Endothelial cell (in vitro differentiated cells): Measurements from ENCODE around the gene RFX5. TPM values are rescaled to one million over a fixed set of nuclear protein-coding genes. Genes with fewer than 3 reads are reported as not detected.

Experiments used
- DNase-seq: peaks from one replicate; pipeline ENCODE4 v3.0.0; 2021; ENCODE audit warnings: low spot score
- H3K27ac Mint-ChIP-seq: one replicate; pipeline ENCODE4 v1.8.0; 2021; ENCODE audit warnings: mixed read lengths, inconsistent platforms; ENCODE audit not compliant: unreplicated experiment
- H3K27me3 Mint-ChIP-seq: one replicate; pipeline ENCODE4 v1.8.0; 2021; ENCODE audit warnings: mild to moderate bottlenecking, moderate library complexity, mixed read lengths, inconsistent platforms; ENCODE audit not compliant: unreplicated experiment
- H3K36me3 Mint-ChIP-seq: one replicate; pipeline ENCODE4 v1.8.0; 2021; ENCODE audit warnings: mild to moderate bottlenecking, low read depth, mixed read lengths, inconsistent platforms; ENCODE audit not compliant: unreplicated experiment
- H3K4me1 Mint-ChIP-seq: one replicate; pipeline ENCODE4 v1.8.0; 2021; ENCODE audit warnings: mild to moderate bottlenecking, mixed read lengths, inconsistent platforms; ENCODE audit not compliant: unreplicated experiment
- H3K4me3 Mint-ChIP-seq: one replicate; pipeline ENCODE4 v1.8.0; 2021; ENCODE audit warnings: mild to moderate bottlenecking, mixed read lengths, inconsistent platforms; ENCODE audit not compliant: unreplicated experiment
- H3K9me3 Mint-ChIP-seq: one replicate; pipeline ENCODE4 v1.8.0; 2021; ENCODE audit warnings: mixed read lengths, inconsistent platforms; ENCODE audit not compliant: unreplicated experiment
- CTCF ChIP-seq: fragments of 200-600 bp; sonication (generic); IDR thresholded peaks from one replicate; pipeline ENCODE4 v1.5.0; 2021; ENCODE audit warnings: antibody characterized with exemption; ENCODE audit not compliant: unreplicated experiment
- total RNA-seq: library from RNA; stranded (reverse); fragmentation: NEBNext Ultra II Directional; extraction: Animal tissue kit (Norgen Biotek cat#: 25700); gene quantifications from one replicate; pipeline ENCODE4 v1.2.1, GENCODE V29; 2021; ENCODE audit not compliant: unreplicated experiment

The RFX5 gene
- total RNA-seq, 1 donor from 2014 or later = 51.6 TPM

- H3K4me1 Mint-ChIP-seq = peaks cover 21% of the 10 kb centered on the region
- H3K27me3 Mint-ChIP-seq = peaks cover 7% of the 10 kb centered on the region
- no peak overlapping the region for H3K4me3 Mint-ChIP-seq
- no peaks in the 10 kb centered on the region for H3K9me3 Mint-ChIP-seq
- TF ChIP-seq CTCF = no peak
- H3K27ac Mint-ChIP-seq = no peak overlapping the region
- DNase-seq = no peak
- H3K36me3 Mint-ChIP-seq = peaks cover 19% of the 10 kb centered on the region
These were observed 22.6 kb downstream of the RFX5 start for GRCh38 chr1:151324390-151324930.

GRCh38 chr1:151318975-151319374 is 28.1 kb downstream of the RFX5 start:
- Mint-ChIP-seq H3K27me3 (peaks cover 4% of the 10 kb centered on the region), H3K36me3 (peaks cover 34% of the 10 kb centered on the region), H3K4me3 (no peak overlapping the region), H3K27ac (no peak overlapping the region), H3K9me3 (no peaks in the 10 kb centered on the region), H3K4me1 (peaks cover 6% of the 10 kb centered on the region)
- DNase-seq = no peak
- no peak for TF ChIP-seq CTCF

GRCh38 chr1:151315565-151316235 is 31.4 kb downstream of the RFX5 start:
- TF ChIP-seq CTCF = no peak
- no peak for DNase-seq
- H3K36me3 Mint-ChIP-seq = peaks cover 50% of the 10 kb centered on the region
- no peak overlapping the region for H3K4me3 Mint-ChIP-seq
- H3K4me1 Mint-ChIP-seq = peaks cover 16% of the 10 kb centered on the region
- H3K27ac Mint-ChIP-seq = no peak overlapping the region
- peaks cover under 1% of the 10 kb centered on the region for H3K27me3 Mint-ChIP-seq
- no peaks in the 10 kb centered on the region for H3K9me3 Mint-ChIP-seq

- Mint-ChIP-seq H3K27me3 (no peaks in the 10 kb centered on the region), H3K36me3 (peaks cover 55% of the 10 kb centered on the region), H3K9me3 (no peaks in the 10 kb centered on the region), H3K4me3 (no peak overlapping the region), H3K27ac (no peak overlapping the region), H3K4me1 (peaks cover 22% of the 10 kb centered on the region)
- DNase-seq = no peak
- TF ChIP-seq CTCF = no peak
These were observed 32.7 kb downstream of the RFX5 start for GRCh38 chr1:151314137-151314875.

- Mint-ChIP-seq H3K27ac (no peak overlapping the region), H3K36me3 (peaks cover 62% of the 10 kb centered on the region), H3K9me3 (no peaks in the 10 kb centered on the region), H3K27me3 (no peaks in the 10 kb centered on the region), H3K4me3 (no peak overlapping the region), H3K4me1 (peaks cover 29% of the 10 kb centered on the region)
- no peak for TF ChIP-seq CTCF
- no peak for DNase-seq
These were observed 33.6 kb downstream of the RFX5 start for GRCh38 chr1:151313501-151313900.
